GM12872 (cell line): Measurements from ENCODE around the gene OTOG.

Source experiments
- TF ChIP-seq, protein P1 (sequence below): IDR thresholded peaks from 3 replicates; pipeline ENCODE4 v1.5.1; 2011; ENCODE audit warnings: low read depth, mild to moderate bottlenecking, low read length, moderate library complexity; ENCODE audit not compliant: insufficient read depth

The OTOG gene

DNA sequence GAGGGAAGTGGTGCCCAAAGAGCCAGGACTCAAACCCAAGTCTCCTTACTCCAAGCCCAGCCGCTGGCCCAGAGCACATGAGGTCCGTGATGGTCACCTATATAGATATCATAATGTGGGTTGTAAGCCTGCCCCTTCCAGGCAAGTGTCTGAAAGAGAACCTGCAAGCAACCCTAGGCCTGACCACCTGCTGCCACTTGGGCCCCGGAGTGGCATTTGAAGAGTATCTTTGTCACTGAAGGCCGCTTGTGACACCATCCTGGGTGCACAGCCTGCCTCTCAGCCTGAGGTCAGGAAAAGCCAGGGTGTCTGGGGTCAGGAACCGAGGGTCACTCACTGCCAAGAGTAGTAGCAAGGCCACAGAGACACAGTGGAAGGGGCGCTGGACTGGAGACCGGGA is 32.4 kb downstream of the OTOG start:
- TF ChIP-seq, protein P1, sequence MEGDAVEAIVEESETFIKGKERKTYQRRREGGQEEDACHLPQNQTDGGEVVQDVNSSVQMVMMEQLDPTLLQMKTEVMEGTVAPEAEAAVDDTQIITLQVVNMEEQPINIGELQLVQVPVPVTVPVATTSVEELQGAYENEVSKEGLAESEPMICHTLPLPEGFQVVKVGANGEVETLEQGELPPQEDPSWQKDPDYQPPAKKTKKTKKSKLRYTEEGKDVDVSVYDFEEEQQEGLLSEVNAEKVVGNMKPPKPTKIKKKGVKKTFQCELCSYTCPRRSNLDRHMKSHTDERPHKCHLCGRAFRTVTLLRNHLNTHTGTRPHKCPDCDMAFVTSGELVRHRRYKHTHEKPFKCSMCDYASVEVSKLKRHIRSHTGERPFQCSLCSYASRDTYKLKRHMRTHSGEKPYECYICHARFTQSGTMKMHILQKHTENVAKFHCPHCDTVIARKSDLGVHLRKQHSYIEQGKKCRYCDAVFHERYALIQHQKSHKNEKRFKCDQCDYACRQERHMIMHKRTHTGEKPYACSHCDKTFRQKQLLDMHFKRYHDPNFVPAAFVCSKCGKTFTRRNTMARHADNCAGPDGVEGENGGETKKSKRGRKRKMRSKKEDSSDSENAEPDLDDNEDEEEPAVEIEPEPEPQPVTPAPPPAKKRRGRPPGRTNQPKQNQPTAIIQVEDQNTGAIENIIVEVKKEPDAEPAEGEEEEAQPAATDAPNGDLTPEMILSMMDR: no peak

DNA sequence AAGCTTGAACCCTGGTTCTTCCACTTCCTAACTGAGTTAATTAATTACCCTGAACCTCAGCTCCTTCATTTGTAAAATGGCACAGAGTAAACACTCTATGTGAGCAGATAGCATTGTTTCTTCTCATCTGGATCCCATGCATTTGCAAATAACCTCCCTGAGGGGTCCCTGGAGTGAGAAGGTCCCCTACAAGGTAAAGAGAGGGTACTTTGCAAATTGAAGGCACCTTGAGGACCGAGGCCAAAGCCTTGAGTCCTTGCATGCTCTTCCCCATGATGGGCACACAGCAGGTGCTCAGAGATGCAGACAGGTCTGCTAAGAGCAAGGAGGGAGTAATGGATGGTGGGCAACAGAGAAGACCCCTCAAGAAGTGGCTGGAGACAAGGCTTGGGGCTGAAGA is 33.2 kb downstream of the OTOG start:
- TF ChIP-seq, protein P1: no peak

DNA sequence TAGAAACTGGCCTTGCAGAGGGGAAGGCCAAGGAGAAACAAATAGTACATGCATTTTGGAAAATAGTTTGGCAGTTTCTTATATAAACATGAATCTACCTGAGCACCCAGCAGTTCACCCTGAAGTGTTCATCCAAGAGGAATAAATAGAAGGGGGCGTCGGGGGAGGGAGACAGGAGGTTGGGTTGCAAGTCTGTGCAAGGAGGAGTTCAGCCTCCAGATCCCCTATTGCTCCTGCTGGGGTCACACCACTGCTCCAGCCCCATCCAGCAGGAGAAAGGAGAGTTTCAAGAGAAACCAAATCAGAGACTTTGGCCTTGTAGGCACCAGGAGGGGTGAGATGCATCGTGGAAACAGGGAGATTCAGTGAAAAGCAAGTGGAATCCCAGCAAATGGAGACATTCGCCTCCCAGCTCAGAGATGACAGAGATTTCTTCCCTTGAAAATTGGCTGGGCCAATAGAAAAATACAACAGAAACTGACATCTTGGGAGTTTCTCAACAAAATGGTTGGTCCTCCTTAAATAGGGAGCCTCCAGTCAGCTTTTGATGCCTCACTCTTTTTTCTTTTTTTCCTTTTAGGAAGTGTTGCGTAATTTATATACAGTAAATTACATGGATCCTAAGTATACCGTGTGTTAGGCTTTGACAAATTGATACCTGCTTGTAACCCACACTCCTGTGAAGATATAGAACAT is 34.1 kb downstream of the OTOG start:
- TF ChIP-seq, protein P1: no peak

DNA sequence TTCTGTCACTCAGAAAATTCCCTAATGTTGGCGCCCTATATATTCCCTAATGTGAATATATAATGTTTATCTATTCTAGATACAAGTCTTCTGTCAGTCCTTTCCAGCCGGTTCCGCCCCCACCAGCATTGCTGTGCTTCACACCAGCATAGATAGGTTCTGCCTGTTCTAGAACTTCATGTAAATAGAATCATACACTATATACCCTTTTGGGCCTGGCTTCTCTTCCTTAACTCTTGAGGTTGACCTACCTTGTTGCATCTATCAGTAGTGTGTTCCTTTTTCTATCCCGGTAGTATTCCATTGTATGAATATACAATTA is 34.6 kb downstream of the OTOG start:
- TF ChIP-seq, protein P1: no peak

DNA sequence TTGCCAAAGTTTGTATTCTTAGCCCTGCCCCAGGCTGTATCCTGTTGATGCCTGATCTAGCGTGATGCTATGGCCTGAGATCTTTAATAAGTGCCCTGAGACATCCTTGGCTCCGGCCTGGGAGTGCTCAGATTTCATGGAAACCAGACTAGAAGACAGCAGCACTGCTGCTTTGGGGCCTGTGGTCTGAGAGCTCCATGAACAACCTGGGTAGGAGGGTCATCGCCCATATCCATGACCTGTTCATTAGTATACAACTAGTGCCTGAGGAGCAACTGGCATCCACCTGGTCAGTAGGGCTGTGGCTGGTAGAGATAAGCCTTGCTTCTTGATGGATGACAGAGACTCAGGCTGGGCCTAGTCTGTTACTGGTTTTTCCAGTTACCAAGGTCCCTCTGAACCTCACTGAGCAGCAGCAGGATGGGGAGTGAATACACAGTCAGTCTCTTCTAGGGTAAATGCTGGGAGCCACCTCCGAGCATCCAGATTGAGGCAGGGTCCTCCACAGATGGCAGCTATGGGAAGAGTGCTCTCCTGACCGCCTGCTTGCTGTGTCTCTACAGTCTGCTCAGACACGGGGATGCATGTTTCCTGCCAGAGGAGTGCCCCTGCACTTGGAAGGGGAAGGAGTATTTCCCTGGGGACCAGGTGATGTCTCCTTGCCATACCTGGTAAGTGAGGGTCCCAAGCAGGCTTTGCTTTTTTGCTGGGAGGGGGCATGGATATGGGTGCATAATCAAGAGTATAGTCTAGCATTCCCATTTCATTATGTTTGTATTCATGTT is 39.0 kb downstream of the OTOG start:
- TF ChIP-seq, protein P1: no peak

DNA sequence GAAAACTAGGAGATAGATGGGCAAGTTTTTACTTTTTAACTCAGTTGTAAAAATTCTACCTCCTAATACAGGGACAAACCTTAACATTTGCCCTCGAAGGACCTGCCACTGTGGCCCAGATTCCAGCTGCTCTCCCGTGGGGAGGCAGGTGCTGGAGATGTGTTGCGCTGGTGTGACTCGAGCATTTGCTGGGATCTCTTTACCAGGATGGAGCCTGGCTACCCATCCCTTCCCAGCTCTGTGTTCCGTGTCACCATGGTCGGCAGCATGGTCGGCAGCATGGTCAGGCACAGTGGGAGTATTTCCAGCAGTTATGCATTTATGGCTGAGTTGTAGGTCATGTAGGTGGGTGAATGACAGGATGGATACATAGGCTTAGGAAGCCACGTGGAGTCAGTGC is 41.1 kb downstream of the OTOG start:
- TF ChIP-seq, protein P1: no peak

DNA sequence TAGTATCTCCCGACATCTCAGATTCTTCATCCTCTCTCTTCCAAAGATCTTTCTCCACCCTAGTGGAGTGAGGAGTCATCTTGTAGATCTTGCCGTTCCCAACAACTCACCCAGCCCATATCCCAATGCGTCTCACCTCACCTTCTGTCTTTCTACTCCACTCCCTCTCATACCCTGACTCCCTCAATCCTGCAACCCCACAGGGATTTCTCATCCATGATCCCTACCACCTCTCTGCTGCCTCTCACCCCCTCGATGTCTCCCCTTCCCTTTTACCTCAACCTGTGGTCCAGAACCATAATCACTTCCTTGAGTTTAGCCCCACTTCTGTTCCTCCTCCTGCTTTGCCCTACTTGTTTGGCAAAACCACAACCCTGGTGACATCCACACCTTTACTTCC is 41.7 kb downstream of the OTOG start:
- TF ChIP-seq, protein P1: no peak
